Retinal pigment epithelial cell (primary cell): ENCODE results near the gene NBPF3.
"Not testable (repeated sequence)": the region's sequence is repeated elsewhere in the genome, so short reads cannot be mapped to it uniquely, and the experiment has no call there.

Experiments used
- DNase-seq: peaks from one replicate; pipeline ENCODE4 v3.0.0-alpha.2; 2010; ENCODE audit warnings: low read depth
- H3K4me3 ChIP-seq: 2 replicates; pipeline ENCODE4 v1.5.1; 2011; ENCODE audit warnings: mild to moderate bottlenecking, low read length, control low read depth, moderate library complexity
- CTCF ChIP-seq: conservative IDR thresholded peaks from 2 replicates; pipeline ENCODE4 v1.5.1; 2011; ENCODE audit warnings: low read depth, low read length, control low read depth, inconsistent platforms

The NBPF3 gene

GRCh38 chr1:21414015-21414414 lies 25.9 kb upstream of the NBPF3 start:
- DNase-seq: no peak
- TF ChIP-seq CTCF: no peak

GRCh38 chr1:21420378-21420777 lies 19.6 kb upstream of the NBPF3 start:
- not testable (repeated sequence) for H3K4me3 ChIP-seq, DNase-seq

More at GRCh38 chr1:21414015-21414414, 25.9 kb upstream of the NBPF3 start:
- no peak overlapping the region for H3K4me3 ChIP-seq

- not testable (repeated sequence) for H3K4me3 ChIP-seq, DNase-seq
Observed at GRCh38 chr1:21421307-21421706, 18.6 kb upstream of the NBPF3 start.

GRCh38 chr1:21427798-21428480 lies 12.0 kb upstream of the NBPF3 start:
- not testable (repeated sequence) for H3K4me3 ChIP-seq, DNase-seq

GRCh38 chr1:21428481-21429073 lies 11.4 kb upstream of the NBPF3 start:
- DNase-seq, H3K4me3 ChIP-seq: not testable (repeated sequence)

- not testable (repeated sequence) for H3K4me3 ChIP-seq, DNase-seq
Observed at GRCh38 chr1:21429210-21429609, 10.7 kb upstream of the NBPF3 start.

GRCh38 chr1:21430875-21431274 lies 9.1 kb upstream of the NBPF3 start:
- not testable (repeated sequence) for H3K4me3 ChIP-seq, DNase-seq

- no peak for TF ChIP-seq CTCF
- no peak for DNase-seq
- no peak overlapping the region for H3K4me3 ChIP-seq
Observed at GRCh38 chr1:21434394-21434793, 5.5 kb upstream of the NBPF3 start.

GRCh38 chr1:21435646-21436487 lies 4.1 kb upstream of the NBPF3 start:
- no peak for DNase-seq
- TF ChIP-seq CTCF: no peak
- H3K4me3 ChIP-seq: no peak overlapping the region

GRCh38 chr1:21436488-21437340 lies 3.2 kb upstream of the NBPF3 start:
- peak overlapping the region; percentile 33 for H3K4me3 ChIP-seq

More at GRCh38 chr1:21436488-21437340, 3.2 kb upstream of the NBPF3 start:
- no peak for TF ChIP-seq CTCF
- DNase-seq: no peak
